DMS53 (cell line): Measurements from ENCODE around the gene SNAPC4.

Source experiments
- DNase-seq: peaks from one replicate; lab custom pipeline; 2025; lab: John Stamatoyannopoulos, UW

Gene SNAPC4

GRCh38 chr9:136432591-136432990 lies 32.6 kb upstream of the SNAPC4 start:
- no peak for DNase-seq

- DNase-seq, result no peak
These were observed 31.9 kb upstream of the SNAPC4 start for GRCh38 chr9:136431782-136432350.

- DNase-seq, result no peak
These were observed 30.7 kb upstream of the SNAPC4 start for GRCh38 chr9:136430588-136431234.

- no peak for DNase-seq
These were observed 29.9 kb upstream of the SNAPC4 start for GRCh38 chr9:136429683-136430491.

DNA sequence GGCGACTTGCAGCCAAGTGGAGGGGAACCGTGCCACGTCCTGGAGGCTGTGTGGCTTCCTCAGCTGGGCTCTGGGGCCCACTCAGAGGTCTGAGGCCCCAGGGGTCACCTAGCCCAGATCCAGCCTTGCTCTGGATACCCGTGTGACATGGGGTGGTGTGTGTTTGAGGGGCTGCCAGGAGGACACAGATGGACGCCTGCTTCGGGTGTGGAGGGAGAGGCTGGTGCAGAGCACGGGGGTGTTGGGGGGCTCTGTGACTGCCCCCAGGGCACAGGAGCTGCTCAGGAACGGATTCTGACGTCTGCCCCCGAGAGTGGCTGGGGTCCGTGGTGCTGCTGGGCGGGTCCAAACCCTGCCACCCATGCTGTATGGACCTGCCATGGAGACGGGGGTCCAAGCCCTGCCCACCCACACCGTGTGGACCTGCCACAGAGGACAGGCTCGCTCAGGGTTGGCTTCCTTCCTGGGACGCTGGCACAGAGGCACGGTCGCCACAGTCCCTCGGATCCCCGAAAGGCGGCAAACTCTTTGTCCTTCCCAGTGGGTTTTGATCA lies 29.2 kb upstream of the SNAPC4 start:
- no peak for DNase-seq

GRCh38 chr9:136426787-136427186 lies 26.8 kb upstream of the SNAPC4 start:
- no peak for DNase-seq

GRCh38 chr9:136425367-136425766 lies 25.4 kb upstream of the SNAPC4 start:
- DNase-seq, result peak; percentile 59

DNA sequence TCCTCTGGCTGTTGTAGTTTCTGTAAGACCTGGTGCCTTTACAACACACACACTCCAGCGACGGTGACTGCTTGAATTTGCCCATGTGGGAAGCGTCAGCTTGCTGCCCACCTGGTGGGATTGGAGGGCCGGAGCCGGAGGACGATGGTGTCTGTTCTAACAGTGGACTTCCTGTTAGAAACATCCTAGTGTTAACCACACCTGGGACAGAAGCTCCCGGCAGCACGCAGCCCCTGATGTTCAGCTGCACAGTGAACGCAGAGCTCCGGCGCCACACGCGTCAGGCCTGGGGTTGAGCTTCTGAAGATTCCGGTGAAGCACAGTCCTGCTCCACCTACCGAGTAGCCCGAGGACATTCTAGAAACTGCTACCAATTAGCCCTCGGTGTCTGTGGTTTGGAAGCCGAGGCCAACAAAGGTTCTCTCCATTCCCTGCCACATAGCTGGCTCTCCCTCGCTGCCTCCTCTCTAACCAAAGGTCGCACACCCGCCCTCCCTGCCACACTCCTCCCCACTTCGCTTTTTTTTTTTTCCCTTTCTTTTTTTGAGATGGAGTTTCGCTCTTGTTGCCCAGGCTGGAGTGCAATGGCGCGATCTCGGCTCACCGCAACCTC lies 24.9 kb upstream of the SNAPC4 start:
- no peak for DNase-seq

- no peak for DNase-seq
These were observed 23.6 kb upstream of the SNAPC4 start for GRCh38 chr9:136423432-136424146.

DNA sequence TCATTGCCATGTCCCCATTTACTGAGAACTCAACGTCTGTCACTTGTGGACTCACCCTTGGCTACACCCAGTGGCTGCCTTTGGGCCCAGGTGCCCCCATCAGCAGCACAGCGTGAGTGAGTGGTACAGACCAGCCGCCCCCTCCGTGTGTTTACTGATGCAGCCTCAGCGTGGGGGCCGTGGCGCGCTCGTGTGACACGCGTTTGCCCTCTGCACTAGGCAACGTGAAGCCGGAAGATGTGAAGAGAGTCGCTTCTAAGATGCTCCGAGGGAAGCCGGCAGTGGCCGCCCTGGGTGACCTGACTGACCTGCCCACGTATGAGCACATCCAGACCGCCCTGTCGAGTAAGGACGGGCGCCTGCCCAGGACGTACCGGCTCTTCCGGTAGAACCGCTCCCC lies 22.9 kb upstream of the SNAPC4 start:
- DNase-seq, result no peak

- no peak for DNase-seq
These were observed 21.8 kb upstream of the SNAPC4 start for GRCh38 chr9:136421791-136422190.

GRCh38 chr9:136419092-136419420 lies 19.1 kb upstream of the SNAPC4 start:
- DNase-seq, result no peak

DNA sequence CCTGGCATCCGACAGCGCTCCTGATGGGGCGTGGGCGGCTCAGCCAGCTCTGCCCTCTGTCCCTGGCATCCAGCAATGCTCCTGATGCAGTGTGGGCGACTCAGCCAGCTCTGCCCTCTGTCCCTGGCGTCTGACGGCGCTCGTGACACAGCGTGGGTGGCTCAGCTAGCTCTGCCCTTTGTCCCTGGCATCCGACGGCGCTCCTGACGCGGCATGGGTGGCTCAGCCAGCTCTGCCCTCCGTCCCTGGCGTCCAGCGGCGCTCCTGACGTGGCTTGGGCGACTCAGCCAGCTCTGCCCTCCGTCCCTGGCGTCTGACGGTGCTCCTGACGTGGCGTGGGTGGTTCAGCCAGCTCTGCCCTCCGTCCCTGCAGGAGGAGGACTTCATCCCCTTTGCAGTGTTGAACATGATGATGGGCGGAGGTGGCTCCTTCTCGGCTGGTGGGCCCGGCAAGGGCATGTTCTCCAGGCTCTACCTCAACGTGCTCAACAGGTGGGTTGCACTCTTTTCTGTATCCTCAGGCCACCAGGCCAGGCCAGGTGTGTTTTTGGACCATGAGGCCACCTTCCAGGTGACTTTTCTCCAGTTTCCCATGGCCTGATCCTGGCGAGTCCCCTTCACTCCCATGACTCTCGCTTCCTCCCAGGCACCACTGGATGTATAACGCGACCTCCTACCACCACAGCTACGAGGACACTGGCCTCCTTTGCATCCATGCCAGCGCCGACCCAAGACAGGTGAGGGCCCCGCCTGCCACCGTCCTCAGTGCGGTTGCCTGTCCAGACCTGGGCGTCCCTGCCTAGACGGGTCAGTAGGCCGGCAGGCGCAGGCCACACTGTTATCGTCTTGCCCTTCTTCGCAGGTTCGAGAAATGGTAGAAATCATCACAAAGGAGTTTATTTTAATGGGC lies 18.5 kb upstream of the SNAPC4 start:
- no peak for DNase-seq

DNA sequence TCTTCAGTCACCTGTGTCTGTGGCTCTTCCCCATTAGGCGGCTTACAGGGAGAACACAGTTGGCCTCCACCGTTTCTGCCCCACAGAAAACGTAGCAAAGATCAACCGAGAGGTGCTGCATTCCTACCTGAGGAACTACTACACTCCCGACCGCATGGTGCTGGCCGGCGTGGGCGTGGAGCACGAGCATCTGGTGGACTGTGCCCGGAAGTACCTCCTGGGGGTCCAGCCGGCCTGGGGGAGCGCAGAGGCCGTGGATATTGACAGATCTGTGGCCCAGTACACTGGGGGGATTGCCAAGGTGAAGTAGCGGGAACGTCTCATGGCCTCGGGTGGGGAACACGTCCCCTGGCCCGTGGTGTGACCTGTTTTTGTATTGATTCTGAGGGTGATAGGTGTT lies 16.9 kb upstream of the SNAPC4 start:
- no peak for DNase-seq

- DNase-seq, result no peak
These were observed 16.5 kb upstream of the SNAPC4 start for GRCh38 chr9:136416427-136416826.

GRCh38 chr9:136412962-136413361 lies 13.0 kb upstream of the SNAPC4 start:
- DNase-seq, result no peak

DNA sequence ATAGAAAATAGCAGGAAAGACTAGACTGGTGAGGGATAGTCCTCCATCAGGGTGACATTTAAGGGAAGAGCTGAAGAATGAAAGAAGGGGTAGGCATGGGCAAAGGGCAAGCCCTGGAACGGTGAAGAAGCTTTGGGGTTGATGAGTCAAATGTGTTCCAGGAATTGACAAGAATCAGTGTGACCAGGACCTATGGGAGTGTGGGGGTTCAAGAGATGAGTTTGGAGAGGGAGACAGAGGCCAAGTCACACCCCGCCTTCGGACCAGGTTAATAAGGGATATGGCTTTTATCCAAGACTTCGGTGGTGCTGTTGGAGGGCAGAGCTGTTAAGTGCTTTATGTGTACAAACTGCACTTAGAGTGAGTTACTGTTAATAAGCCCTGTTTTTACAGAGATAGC lies 11.4 kb upstream of the SNAPC4 start:
- DNase-seq, result no peak

- peak; percentile 96 for DNase-seq
These were observed 10.7 kb upstream of the SNAPC4 start, which contains the start of the genes ENTR1 and PMPCA for GRCh38 chr9:136410500-136411287. Gene ENTR1 (minus strand): TSS chr9:136410614. CDS start chr9:136410397, 217 bp downstream. Gene PMPCA (plus strand): TSS chr9:136410658. CDS start chr9:136410669, 11 bp downstream.

DNA sequence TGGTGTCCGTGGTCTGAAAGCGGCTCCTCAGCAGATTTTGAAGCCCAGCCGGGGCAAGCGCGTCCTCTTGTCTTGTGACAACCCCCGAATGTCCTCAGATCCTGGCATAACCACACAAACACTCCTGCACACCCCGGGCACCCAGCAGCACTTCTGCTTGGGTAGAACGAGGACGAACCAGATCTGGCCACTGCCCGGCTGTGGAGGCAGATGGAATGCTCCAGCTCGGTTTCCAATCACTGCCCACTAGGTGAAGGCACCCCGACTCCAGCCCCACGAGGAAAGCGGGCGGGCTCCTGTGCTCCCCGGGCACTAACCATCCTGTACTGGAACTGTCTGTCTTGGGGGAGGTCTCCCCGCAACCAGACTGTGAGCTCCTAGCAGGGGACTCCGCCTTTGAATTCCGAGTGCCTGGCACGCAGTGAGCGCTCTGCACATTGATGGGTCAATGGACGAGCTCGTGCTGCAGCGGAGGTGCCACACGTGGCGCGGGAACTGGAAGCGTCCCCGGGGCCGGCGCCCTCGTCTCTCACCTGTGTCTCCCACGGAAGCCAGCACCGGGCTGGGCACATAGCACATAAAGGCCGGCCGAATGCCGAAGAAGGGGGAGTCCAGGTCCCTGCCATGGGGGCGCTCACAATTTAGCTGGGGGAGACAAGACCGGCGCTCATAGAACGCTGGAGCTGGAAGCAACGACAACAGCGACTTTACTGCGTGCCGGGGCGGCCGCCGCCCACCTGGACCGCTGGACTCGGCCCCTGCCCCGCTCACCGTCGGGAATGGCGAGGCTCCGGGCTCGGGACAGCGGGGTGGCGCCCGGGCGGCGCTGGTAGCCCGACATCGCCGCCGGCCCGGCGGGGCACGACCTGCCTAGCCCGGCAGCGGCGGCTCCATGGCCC lies 9.8 kb upstream of the SNAPC4 start:
- DNase-seq, result peak; percentile 69
